HUES64 (cell line): Measurements from ENCODE around the gene B4GALNT2.
"Not testable (repeated sequence)": the region's sequence is repeated elsewhere in the genome, so short reads cannot be mapped to it uniquely, and the experiment has no call there.

ENCODE experiments used
- H3K27ac ChIP-seq: 2 replicates; pipeline ENCODE4 v1.7.0; 2013; ENCODE audit warnings: low read depth, low read length, inconsistent platforms
- H3K27me3 ChIP-seq: 2 replicates; pipeline ENCODE4 v1.6.1; 2013; ENCODE audit warnings: mild to moderate bottlenecking, low read length; ENCODE audit not compliant: insufficient read depth
- H3K36me3 ChIP-seq: 2 replicates; pipeline ENCODE4 v1.6.1; 2013; ENCODE audit warnings: mild to moderate bottlenecking, low read length; ENCODE audit not compliant: insufficient read depth
- H3K4me1 ChIP-seq: 2 replicates; pipeline ENCODE4 v1.6.1; 2013; ENCODE audit warnings: mild to moderate bottlenecking, low read length, moderate library complexity; ENCODE audit not compliant: insufficient read depth
- H3K4me3 ChIP-seq: 2 replicates; pipeline ENCODE4 v1.5.1; 2013; ENCODE audit warnings: mild to moderate bottlenecking, low read length, moderate library complexity
- H3K9ac ChIP-seq: 2 replicates; pipeline ENCODE4 v1.6.1; 2013; ENCODE audit warnings: mild to moderate bottlenecking, low read depth, low read length
- H3K9me3 ChIP-seq: 2 replicates; pipeline ENCODE4 v1.6.1; 2013; ENCODE audit warnings: low read depth, low read length; ENCODE audit not compliant: insufficient read depth
- WGBS: fragments of 150-250, 120-280 bp; methylation state at CpG from one replicate; pipeline ENCODE4 v1.1.7; 2013; ENCODE audit warnings: missing lambda C conversion rate; 5-methylcytosine and 5-hydroxymethylcytosine counted together

B4GALNT2 gene

GRCh38 chr17:49151996-49152395 lies 19.4 kb downstream of the B4GALNT2 start:
- Histone ChIP-seq H3K4me1 (no peaks in the 10 kb centered on the region), H3K9me3 (no peaks in the 10 kb centered on the region), H3K4me3 (no peak overlapping the region), H3K27me3 (no peaks in the 10 kb centered on the region), H3K27ac (no peak overlapping the region), H3K36me3 (no peaks in the 10 kb centered on the region), H3K9ac (no peak overlapping the region)
- 96% methylated on average over 4 of the region's 4 CpGs for WGBS

- WGBS, result 91% methylated on average over 11 of the region's 11 CpGs
- no peaks in the 10 kb centered on the region for H3K27me3 ChIP-seq
These were observed 23.7 kb downstream of the B4GALNT2 start for GRCh38 chr17:49156256-49156655.

GRCh38 chr17:49157784-49158183 lies 25.2 kb downstream of the B4GALNT2 start:
- H3K9me3 ChIP-seq, result no peaks in the 10 kb centered on the region
- H3K27me3 ChIP-seq, result no peaks in the 10 kb centered on the region
- H3K4me1 ChIP-seq, result no peaks in the 10 kb centered on the region
- 81% methylated on average over 8 of the region's 8 CpGs for WGBS
- H3K4me3 ChIP-seq, result no peak overlapping the region
- no peak overlapping the region for H3K9ac ChIP-seq
- no peak overlapping the region for H3K27ac ChIP-seq
- no peaks in the 10 kb centered on the region for H3K36me3 ChIP-seq

More at GRCh38 chr17:49156256-49156655, 23.7 kb downstream of the B4GALNT2 start:
- Histone ChIP-seq H3K4me3 (no peak overlapping the region), H3K36me3 (no peaks in the 10 kb centered on the region), H3K9me3 (no peaks in the 10 kb centered on the region), H3K9ac (no peak overlapping the region), H3K27ac (no peak overlapping the region), H3K4me1 (no peaks in the 10 kb centered on the region)

- Histone ChIP-seq H3K27ac (no peak overlapping the region), H3K9me3 (no peaks in the 10 kb centered on the region), H3K9ac (no peak overlapping the region), H3K36me3 (no peaks in the 10 kb centered on the region), H3K27me3 (no peaks in the 10 kb centered on the region), H3K4me3 (no peak overlapping the region), H3K4me1 (no peaks in the 10 kb centered on the region)
- WGBS, result 91% methylated on average over 4 of the region's 4 CpGs
These were observed 30.3 kb downstream of the B4GALNT2 start for GRCh38 chr17:49162866-49163265.

- WGBS, result 96% methylated on average over 2 of the region's 2 CpGs
- no peaks in the 10 kb centered on the region for H3K36me3 ChIP-seq
- H3K9me3 ChIP-seq, result no peaks in the 10 kb centered on the region
- H3K27ac ChIP-seq, result no peak overlapping the region
- no peak overlapping the region for H3K9ac ChIP-seq
- H3K4me3 ChIP-seq, result no peak overlapping the region
- no peaks in the 10 kb centered on the region for H3K27me3 ChIP-seq
- no peaks in the 10 kb centered on the region for H3K4me1 ChIP-seq
These were observed 32.6 kb downstream of the B4GALNT2 start for GRCh38 chr17:49165143-49165542.

DNA sequence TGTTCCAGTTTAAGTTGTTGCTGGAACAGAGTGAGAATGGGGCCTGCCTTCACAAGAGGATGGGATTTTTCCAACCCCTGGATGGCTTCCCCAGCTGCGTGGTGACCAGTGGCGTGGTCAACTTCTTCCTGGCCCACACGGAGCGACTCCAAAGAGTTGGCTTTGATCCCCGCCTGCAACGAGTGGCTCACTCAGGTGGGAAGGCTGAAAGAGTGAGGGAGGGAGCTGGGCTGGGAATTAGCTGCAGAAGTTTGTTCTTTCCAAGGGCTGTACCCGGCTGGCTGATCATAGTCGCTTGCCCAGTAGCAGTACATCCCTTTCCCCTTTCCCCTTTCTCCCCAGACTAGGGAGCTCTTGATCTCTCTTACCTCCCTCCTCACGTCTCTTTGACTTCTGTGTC lies 36.1 kb downstream of the B4GALNT2 start:
- H3K27ac ChIP-seq, result no peak overlapping the region
- no peaks in the 10 kb centered on the region for H3K4me1 ChIP-seq
- H3K36me3 ChIP-seq, result no peaks in the 10 kb centered on the region
- H3K9me3 ChIP-seq, result no peaks in the 10 kb centered on the region; the same call in 1 of the 2 replicates
- WGBS, result 81% methylated on average over 9 of the region's 9 CpGs
- no peak overlapping the region for H3K9ac ChIP-seq
- no peak overlapping the region for H3K4me3 ChIP-seq
- no peaks in the 10 kb centered on the region for H3K27me3 ChIP-seq

GRCh38 chr17:49170216-49170615 lies 37.6 kb downstream of the B4GALNT2 start:
- Histone ChIP-seq H3K9ac (no peak overlapping the region), H3K9me3 (peaks cover under 1% of the 10 kb centered on the region; the same call in 1 of the 2 replicates), H3K27ac (no peak overlapping the region), H3K4me1 (no peaks in the 10 kb centered on the region), H3K4me3 (no peak overlapping the region), H3K27me3 (no peaks in the 10 kb centered on the region), H3K36me3 (no peaks in the 10 kb centered on the region)
- WGBS, result 87% methylated on average over 2 of the region's 2 CpGs

GRCh38 chr17:49170711-49171110 lies 38.1 kb downstream of the B4GALNT2 start:
- H3K4me3 ChIP-seq, H3K27ac ChIP-seq, H3K9ac ChIP-seq, H3K36me3 ChIP-seq, H3K27me3 ChIP-seq, H3K4me1 ChIP-seq, H3K9me3 ChIP-seq: not testable (repeated sequence)
- WGBS, result 92% methylated on average over 2 of the region's 3 CpGs

DNA sequence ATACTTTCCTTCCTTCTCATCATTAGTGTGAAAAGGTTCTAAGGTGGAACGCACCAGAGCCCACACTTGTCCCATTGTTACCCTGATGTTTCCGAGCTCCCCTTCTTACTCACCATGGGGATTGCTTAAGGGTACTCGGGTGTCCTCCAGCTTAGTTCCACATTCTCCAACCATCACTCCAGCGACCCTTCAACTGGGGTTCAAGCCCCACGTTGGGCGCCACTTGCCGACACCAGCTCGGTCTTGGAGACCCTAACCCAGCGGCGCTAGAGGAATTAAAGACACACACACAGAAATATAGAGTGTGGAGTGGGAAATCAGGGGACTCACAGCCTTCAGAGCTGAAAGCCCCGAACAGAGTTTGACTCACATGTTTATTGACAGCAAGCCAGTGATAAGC lies 43.4 kb downstream of the B4GALNT2 start:
- not testable (repeated sequence) for H3K36me3 ChIP-seq, H3K27me3 ChIP-seq
- WGBS, result 95% methylated on average over 9 of the region's 11 CpGs

GRCh38 chr17:49180303-49180702 lies 47.7 kb downstream of the B4GALNT2 start:
- Histone ChIP-seq H3K9me3 (peaks cover 26% of the 10 kb centered on the region), H3K27me3 (no peaks in the 10 kb centered on the region), H3K9ac (no peak overlapping the region), H3K36me3 (no peaks in the 10 kb centered on the region), H3K27ac (no peak overlapping the region), H3K4me1 (no peaks in the 10 kb centered on the region), H3K4me3 (no peak overlapping the region)
- 44% methylated on average over 5 of the region's 5 CpGs for WGBS

More for the DNA sequence above, 43.4 kb downstream of the B4GALNT2 start:
- H3K9ac ChIP-seq, H3K4me3 ChIP-seq, H3K27ac ChIP-seq, H3K4me1 ChIP-seq: not testable (repeated sequence)
- peaks cover 18% of the 10 kb centered on the region for H3K9me3 ChIP-seq

GRCh38 chr17:49180998-49181635 lies 48.5 kb downstream of the B4GALNT2 start:
- Histone ChIP-seq H3K36me3 (no peaks in the 10 kb centered on the region), H3K4me3 (no peak overlapping the region), H3K27me3 (no peaks in the 10 kb centered on the region), H3K9ac (no peak overlapping the region), H3K4me1 (no peaks in the 10 kb centered on the region), H3K9me3 (peaks cover 24% of the 10 kb centered on the region), H3K27ac (no peak overlapping the region)
- 89% methylated on average over 6 of the region's 6 CpGs for WGBS

GRCh38 chr17:49183341-49183740 lies 50.8 kb downstream of the B4GALNT2 start:
- Histone ChIP-seq H3K9ac (no peak overlapping the region), H3K4me1 (no peaks in the 10 kb centered on the region), H3K27me3 (no peaks in the 10 kb centered on the region), H3K4me3 (no peak overlapping the region), H3K27ac (no peak overlapping the region), H3K9me3 (peaks cover 15% of the 10 kb centered on the region; the same call in 1 of the 2 replicates), H3K36me3 (no peaks in the 10 kb centered on the region)
- WGBS, result 81% methylated on average over 5 of the region's 5 CpGs
